ENCODE results near the gene SRGAP2B.
"Not testable (repeated sequence)": the region's sequence is repeated elsewhere in the genome, so short reads cannot be mapped to it uniquely, and the experiment has no call there.

Gene SRGAP2B

GRCh38 chr1:144900841-144901240 lies 194.3 kb downstream of the SRGAP2B start:
- not testable (repeated sequence) for DNase-seq (ENCODE audit: low read depth)

DNA sequence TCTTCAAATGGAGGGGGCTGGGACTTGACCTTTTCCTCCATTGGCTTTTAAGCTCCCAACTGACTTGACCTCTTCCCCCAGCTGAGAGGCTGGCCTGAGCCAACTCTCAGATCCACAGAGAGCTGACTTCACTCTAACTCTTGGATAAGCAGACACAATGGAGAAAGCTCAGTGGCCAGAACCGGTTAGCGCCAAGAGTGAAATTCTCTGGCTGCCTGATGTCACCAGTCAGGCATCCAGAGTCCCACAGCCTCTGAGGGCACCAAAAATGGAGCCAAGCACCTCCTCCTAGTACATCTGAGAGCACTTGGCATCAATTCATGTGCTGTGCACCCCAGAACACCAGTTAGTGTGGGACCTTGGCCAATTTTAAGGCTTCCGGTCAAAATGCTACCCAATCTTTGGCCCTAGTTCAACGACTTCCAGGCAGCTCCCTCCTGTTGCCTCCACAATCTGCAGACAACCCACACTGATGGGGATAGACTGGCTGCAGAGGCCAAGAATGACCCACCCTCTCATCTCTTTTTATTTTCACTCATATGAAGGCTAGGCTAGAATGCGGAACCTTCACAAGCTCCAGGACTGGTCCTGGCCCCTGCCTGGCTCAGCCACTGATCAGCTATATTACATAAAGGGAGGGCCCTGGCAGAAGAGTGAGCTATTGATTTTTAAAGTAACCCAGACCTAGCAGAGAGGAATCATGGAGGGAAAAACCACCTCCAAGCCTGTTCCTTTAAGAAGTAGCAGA lies 200.5 kb downstream of the SRGAP2B start:
- not testable (repeated sequence) for DNase-seq (ENCODE audit: low read depth)

GRCh38 chr1:144893710-144894438 lies 201.3 kb downstream of the SRGAP2B start:
- not testable (repeated sequence) for DNase-seq (ENCODE audit: low read depth)

DNA sequence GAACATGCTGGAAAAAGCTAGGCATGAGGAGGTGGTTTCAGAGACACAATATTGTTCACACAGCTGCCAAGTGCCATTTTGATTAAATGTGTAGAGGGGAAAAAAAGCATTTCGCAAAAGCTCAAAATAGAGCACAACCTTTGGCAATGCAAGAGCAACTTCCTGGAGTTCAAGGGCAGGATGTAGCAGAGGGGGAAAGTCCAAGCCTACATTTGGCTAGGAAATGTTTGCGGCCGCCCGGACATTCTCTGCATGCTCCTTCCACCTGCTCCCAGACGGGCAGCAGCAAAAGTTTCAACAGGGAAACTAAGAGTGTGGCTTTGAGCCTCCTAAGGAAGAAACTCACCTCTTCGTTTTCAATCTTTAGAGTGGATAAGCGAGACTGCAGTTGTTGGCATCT lies 202.1 kb downstream of the SRGAP2B start:
- DNase-seq (ENCODE audit: low read depth), result not testable (repeated sequence)

GRCh38 chr1:144889450-144890115 lies 205.5 kb downstream of the SRGAP2B start:
- not testable (repeated sequence) for DNase-seq (ENCODE audit: low read depth)

GRCh38 chr1:144883022-144883421 lies 212.1 kb downstream of the SRGAP2B start:
- not testable (repeated sequence) for DNase-seq (ENCODE audit: low read depth)

- DNase-seq (ENCODE audit: low read depth), result not testable (repeated sequence)
Observed at GRCh38 chr1:144882343-144882742, 212.8 kb downstream of the SRGAP2B start.

- not testable (repeated sequence) for DNase-seq (ENCODE audit: low read depth)
Observed at GRCh38 chr1:144858607-144859006, 236.5 kb downstream of the SRGAP2B start.
